Mesenchymal stem cell (in vitro differentiated cells and primary cell): ENCODE measurements around the gene C12orf75. TPM values are rescaled to one million over a fixed set of nuclear protein-coding genes. Genes with fewer than 3 reads are reported as not detected.

ENCODE experiments used
- DNase-seq: peaks from one replicate; pipeline ENCODE4 v3.0.0-alpha.2; 2013
- H2AFZ ChIP-seq: one replicate; pipeline ENCODE4 v1.6.1; 2013; ENCODE audit warnings: low read depth, mild to moderate bottlenecking, control low read depth, inconsistent platforms, low read length, moderate library complexity
- H2AK5ac ChIP-seq: 2 replicates; pipeline ENCODE4 v1.6.1; 2013; ENCODE audit warnings: low read length, moderate library complexity, mild to moderate bottlenecking, inconsistent platforms; ENCODE audit not compliant: severe bottlenecking
- H2BK120ac ChIP-seq: one replicate; pipeline ENCODE4 v1.6.1; 2013; ENCODE audit warnings: low read depth, mild to moderate bottlenecking, inconsistent platforms, low read length, moderate library complexity
- H2BK12ac ChIP-seq, 2 experiments: one replicate each; pipeline ENCODE4 v1.6.1; 2013; ENCODE audit warnings: inconsistent platforms in 2 of 2, low read length in 2 of 2, mild to moderate bottlenecking in 2 of 2, moderate library complexity in 2 of 2, control low read depth in 1 of 2
- H2BK15ac ChIP-seq: one replicate; pipeline ENCODE4 v1.6.1; 2013; ENCODE audit warnings: mild to moderate bottlenecking, low read depth, inconsistent platforms; ENCODE audit not compliant: poor library complexity, severe bottlenecking
- H2BK5ac ChIP-seq: 2 replicates; pipeline ENCODE4 v1.6.1; 2013; ENCODE audit warnings: low read depth, mild to moderate bottlenecking, low read length, control low read depth, inconsistent platforms; ENCODE audit not compliant: poor library complexity, severe bottlenecking
- H3K14ac ChIP-seq, 2 experiments: one replicate each; pipeline ENCODE4 v1.6.1; 2013; ENCODE audit warnings: inconsistent platforms in 2 of 2, low read length in 2 of 2, control low read depth in 1 of 2, mild to moderate bottlenecking in 1 of 2, moderate library complexity in 1 of 2
- H3K18ac ChIP-seq, 2 experiments: one replicate each; pipeline ENCODE4 v1.6.1; 2013; ENCODE audit warnings: inconsistent platforms in 2 of 2, low read length in 2 of 2, control low read depth in 1 of 2, low read depth in 1 of 2, mild to moderate bottlenecking in 1 of 2
- H3K23ac ChIP-seq, 2 experiments: one replicate each; pipeline ENCODE4 v1.6.1; 2013; ENCODE audit warnings: inconsistent platforms in 2 of 2, low read length in 2 of 2, mild to moderate bottlenecking in 2 of 2, moderate library complexity in 2 of 2, control low read depth in 1 of 2
- H3K27ac ChIP-seq: 2 replicates; pipeline ENCODE4 v1.5.1; 2013; ENCODE audit warnings: mild to moderate bottlenecking, moderate library complexity, low read length, control low read depth, inconsistent platforms; ENCODE audit not compliant: poor library complexity, severe bottlenecking
- H3K27me3 ChIP-seq, 2 experiments: 2 replicates each; pipeline versions ENCODE4 v1.6.1 to v1.7.0; 2013; ENCODE audit warnings: low read length in 2 of 2, mild to moderate bottlenecking in 2 of 2, moderate library complexity in 2 of 2, control low read depth in 1 of 2, inconsistent platforms in 1 of 2; ENCODE audit not compliant: control insufficient read depth in 1 of 2, insufficient read depth in 1 of 2
- H3K36me3 ChIP-seq, 2 experiments: 2 replicates each; pipeline versions ENCODE4 v1.6.1 to v1.7.0; 2013; ENCODE audit warnings: low read length in 2 of 2, control low read depth in 1 of 2, inconsistent platforms in 1 of 2, low read depth in 1 of 2, mild to moderate bottlenecking in 1 of 2; ENCODE audit not compliant: insufficient read depth in 2 of 2, control insufficient read depth in 1 of 2
- H3K4ac ChIP-seq, 2 experiments: one replicate each; pipeline ENCODE4 v1.6.1; 2013; ENCODE audit warnings: inconsistent platforms in 2 of 2, low read length in 2 of 2, mild to moderate bottlenecking in 2 of 2, moderate library complexity in 2 of 2, control low read depth in 1 of 2, low read depth in 1 of 2
- H3K4me1 ChIP-seq: 2 replicates; pipeline ENCODE4 v1.6.1; 2013; ENCODE audit warnings: low read depth, low read length, control low read depth; ENCODE audit not compliant: control insufficient read depth, insufficient read depth
- H3K4me2 ChIP-seq: 2 replicates; pipeline ENCODE4 v1.6.1; 2013; ENCODE audit warnings: low read length, mild to moderate bottlenecking, inconsistent platforms; ENCODE audit not compliant: poor library complexity, severe bottlenecking
- H3K4me3 ChIP-seq, 2 experiments: 2 replicates each; pipeline versions ENCODE4 v1.5.1 to v1.7.0; 2013; ENCODE audit warnings: low read length in 2 of 2, mild to moderate bottlenecking in 2 of 2, control low read depth in 1 of 2, low read depth in 1 of 2; ENCODE audit not compliant: insufficient read depth in 1 of 2
- H3K79me1 ChIP-seq: replicated peaks from 2 replicates; pipeline ENCODE4 v1.6.1; 2013; ENCODE audit warnings: mild to moderate bottlenecking, control low read depth, low read length, inconsistent platforms; ENCODE audit not compliant: poor library complexity, severe bottlenecking
- H3K9ac ChIP-seq: 2 replicates; pipeline ENCODE4 v1.7.0; 2013; ENCODE audit warnings: mild to moderate bottlenecking, low read length, moderate library complexity
- H3K9me3 ChIP-seq: 2 replicates; pipeline ENCODE4 v1.7.0; 2013; ENCODE audit warnings: mild to moderate bottlenecking, low read length; ENCODE audit not compliant: control insufficient read depth
- H4K8ac ChIP-seq: one replicate; pipeline ENCODE4 v1.6.1; 2013; ENCODE audit warnings: inconsistent platforms, mild to moderate bottlenecking, low read length, moderate library complexity
- H4K91ac ChIP-seq: one replicate; pipeline ENCODE4 v1.6.1; 2013; ENCODE audit warnings: mild to moderate bottlenecking, low read length, inconsistent platforms
- WGBS: methylation state at CpG from one replicate; pipeline ENCODE4 v1.1.7; 2013; ENCODE audit warnings: mixed read lengths; 5-methylcytosine and 5-hydroxymethylcytosine counted together
- polyA plus RNA-seq, 2 experiments: library from polyadenylated mRNA; stranded (reverse); fragments of 200-250 nt; gene quantifications; one replicate each; pipeline ENCODE4 v1.2.3, GENCODE V29; 2013

C12orf75 gene
- polyA plus RNA-seq (2013, experiment 1 of 2), result 22.0 TPM
- 21.5 TPM for polyA plus RNA-seq (2013, experiment 2 of 2)

DNA sequence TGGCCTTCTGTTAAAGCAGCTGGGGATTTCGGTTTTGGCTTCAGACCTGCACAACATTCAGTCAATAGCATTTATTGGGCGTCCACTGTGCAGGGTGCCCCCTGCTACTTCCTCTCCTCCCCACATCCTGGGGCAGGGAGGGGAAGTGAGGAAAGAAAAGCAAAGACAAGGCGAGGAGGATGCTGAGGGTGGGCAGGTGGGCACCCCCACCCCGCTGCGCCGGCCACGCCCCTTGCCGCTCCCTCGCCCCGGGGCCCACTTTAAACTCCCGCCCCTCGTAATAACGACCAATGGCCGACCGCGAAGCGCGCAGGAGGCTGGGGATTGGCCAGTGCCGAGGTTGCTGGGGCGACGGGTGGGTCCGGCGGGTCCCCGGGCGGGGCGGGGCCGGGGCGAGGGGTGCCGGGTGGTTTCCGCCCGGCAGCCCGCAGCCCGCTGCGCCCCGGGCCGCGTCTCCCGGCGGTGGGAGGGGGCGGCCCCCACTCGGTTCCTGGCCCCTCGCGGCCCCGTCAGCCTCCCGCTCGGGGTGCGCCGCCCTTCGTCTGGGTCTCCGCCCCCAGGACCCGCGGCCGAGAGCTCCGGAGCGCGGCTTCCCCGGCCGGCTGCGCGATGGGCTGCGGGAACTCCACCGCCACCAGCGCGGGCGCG, at the start of gene C12orf75:
C12orf75 (plus strand) TSS at position 409 of the 648 bp plus-strand sequence; CDS start at position 610, 201 bp downstream.
- peak within 1 kb of the TSS; percentile 72 for H3K9ac ChIP-seq
- peak within 1 kb of the TSS; percentile 41 to 56 for H3K18ac ChIP-seq
- DNase-seq, result peak; percentile 74
- H2BK5ac ChIP-seq, result peak within 1 kb of the TSS; percentile 70
- no peak within 1 kb of the TSS for H3K23ac ChIP-seq
- H3K4me2 ChIP-seq, result peak within 1 kb of the TSS; percentile 85
- H4K8ac ChIP-seq, result no peak within 1 kb of the TSS
- H3K4me3 ChIP-seq, result peak within 1 kb of the TSS; percentile 81
- peak within 1 kb of the TSS; percentile 53 for H3K27ac ChIP-seq
- H2AK5ac ChIP-seq, result no peak within 1 kb of the TSS
- H3K14ac ChIP-seq, result peak within 1 kb of the TSS in 1 of 2 experiments; percentile 55
- no peak within 1 kb of the TSS for H4K91ac ChIP-seq
- peak within 1 kb of the TSS; percentile 69 for H2AFZ ChIP-seq
- H3K79me1 ChIP-seq, result peaks cover 2% of the 10 kb centered on the region
- H3K27me3 ChIP-seq, result no peaks in the 10 kb centered on the region
- H2BK120ac ChIP-seq, result no peak within 1 kb of the TSS
- WGBS, result 6% methylated on average over 10 of the region's 66 CpGs
- no peaks in the 10 kb centered on the region for H3K9me3 ChIP-seq
- no peak within 1 kb of the TSS for H2BK15ac ChIP-seq
- H3K4me1 ChIP-seq, result peaks cover 11% of the 10 kb centered on the region
- H3K36me3 ChIP-seq, result no peaks in the 10 kb centered on the region
- no peak within 1 kb of the TSS for H3K4ac ChIP-seq
- H2BK12ac ChIP-seq, result no peak within 1 kb of the TSS

DNA sequence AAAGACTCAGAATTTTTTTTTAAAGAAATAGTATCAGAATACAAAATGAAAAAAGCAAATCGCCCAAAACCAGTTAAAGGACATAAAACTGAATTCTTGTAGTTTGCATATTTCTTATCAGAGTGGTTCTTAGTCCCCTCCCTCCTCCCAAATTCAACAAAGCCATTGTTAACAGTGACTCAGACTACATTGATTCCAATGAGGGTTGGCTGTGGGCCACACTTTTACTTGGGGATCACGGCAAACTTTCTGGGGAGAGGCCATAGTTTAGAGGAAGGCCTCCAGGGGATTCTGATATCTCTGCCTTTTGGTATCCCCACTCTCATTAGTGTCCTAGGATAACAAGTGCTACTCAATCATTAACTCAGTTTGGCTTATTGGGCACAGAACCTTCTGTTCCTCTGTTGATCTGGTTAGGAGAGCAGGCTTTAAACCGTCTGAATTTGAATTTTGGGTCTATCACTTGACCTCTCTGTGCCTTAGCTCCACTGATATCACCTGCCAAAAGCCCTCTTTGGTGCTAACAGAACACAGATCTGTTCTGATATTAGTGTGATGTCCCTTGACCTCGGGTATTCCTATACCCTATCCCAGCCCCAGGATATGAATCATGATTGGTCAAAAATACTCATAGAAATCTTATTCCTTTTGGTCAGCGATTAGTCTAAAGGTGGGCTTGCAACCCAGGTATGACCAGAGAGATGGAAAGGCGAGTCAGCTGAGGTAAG, 49.4 kb upstream of the C12orf75 start:
- H2BK120ac ChIP-seq, result no peak overlapping the region
- no peaks in the 10 kb centered on the region for H3K79me1 ChIP-seq
- no peak overlapping the region for H3K4me3 ChIP-seq
- H4K8ac ChIP-seq, result no peak overlapping the region
- 94% methylated on average over 5 of the region's 6 CpGs for whole genome bisulfite sequencing
- no peak overlapping the region for H4K91ac ChIP-seq
- no peak overlapping the region for H2BK5ac ChIP-seq
- no peak overlapping the region for H2BK15ac ChIP-seq
- H3K9me3 ChIP-seq, result no peaks in the 10 kb centered on the region
- no peak overlapping the region for H3K18ac ChIP-seq
- no peak overlapping the region for H3K4me2 ChIP-seq
- no peak overlapping the region for H3K14ac ChIP-seq
- no peak overlapping the region for H3K4ac ChIP-seq
- no peak overlapping the region for H2BK12ac ChIP-seq
- DNase-seq, result no peak
- H3K9ac ChIP-seq, result no peak overlapping the region
- no peak overlapping the region for H3K23ac ChIP-seq
- no peaks in the 10 kb centered on the region for H3K4me1 ChIP-seq
- H3K27me3 ChIP-seq, result no peaks in the 10 kb centered on the region
- no peak overlapping the region for H2AK5ac ChIP-seq
- no peaks in the 10 kb centered on the region for H3K36me3 ChIP-seq
- no peak overlapping the region for H3K27ac ChIP-seq
- H2AFZ ChIP-seq, result no peak overlapping the region

DNA sequence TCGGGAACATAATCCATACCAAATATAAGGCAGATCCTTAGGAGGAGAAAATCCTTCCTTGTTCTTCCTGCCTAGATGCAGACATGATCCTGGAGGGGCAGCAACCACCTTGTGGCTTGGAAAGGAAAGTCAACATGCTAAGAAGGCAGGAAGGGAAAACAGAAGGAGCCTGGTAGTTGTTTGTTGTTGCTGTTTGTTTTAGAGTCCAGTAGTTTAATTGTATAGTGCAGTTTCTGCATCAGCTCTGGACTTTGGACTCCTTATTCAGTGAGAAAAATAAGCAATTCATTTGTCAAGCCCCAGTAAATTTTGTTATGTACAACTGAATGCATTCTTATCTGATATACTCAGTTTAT, 48.8 kb upstream of the C12orf75 start:
- no peak overlapping the region for H3K23ac ChIP-seq
- H4K91ac ChIP-seq, result no peak overlapping the region
- no peak overlapping the region for H3K4ac ChIP-seq
- no peaks in the 10 kb centered on the region for H3K4me1 ChIP-seq
- H2BK5ac ChIP-seq, result no peak overlapping the region
- H2BK15ac ChIP-seq, result no peak overlapping the region
- H3K14ac ChIP-seq, result no peak overlapping the region
- no peak overlapping the region for H3K4me3 ChIP-seq
- 100% methylated on average over 1 of the region's 1 CpG for WGBS
- H2BK12ac ChIP-seq, result no peak overlapping the region
- no peaks in the 10 kb centered on the region for H3K79me1 ChIP-seq
- no peak overlapping the region for H4K8ac ChIP-seq
- no peak overlapping the region for H2BK120ac ChIP-seq
- H3K36me3 ChIP-seq, result no peaks in the 10 kb centered on the region
- no peak overlapping the region for H3K4me2 ChIP-seq
- H2AFZ ChIP-seq, result no peak overlapping the region
- H3K9ac ChIP-seq, result no peak overlapping the region
- H3K27ac ChIP-seq, result no peak overlapping the region
- H3K18ac ChIP-seq, result no peak overlapping the region
- H3K27me3 ChIP-seq, result no peaks in the 10 kb centered on the region
- no peak overlapping the region for H2AK5ac ChIP-seq
- no peak for DNase-seq
- no peaks in the 10 kb centered on the region for H3K9me3 ChIP-seq

GRCh38 chr12:105285378-105285777, 45.1 kb upstream of the C12orf75 start:
- no peak overlapping the region for H3K9ac ChIP-seq
- no CpG with 5 or more reads among the region's 1 CpG for whole genome bisulfite sequencing
- H3K4me2 ChIP-seq, result no peak overlapping the region

More at GRCh38 chr12:105285378-105285777, 45.1 kb upstream of the C12orf75 start:
- Histone ChIP-seq H3K4ac (no peak overlapping the region), H2BK15ac (no peak overlapping the region), H3K27me3 (no peaks in the 10 kb centered on the region), H3K36me3 (no peaks in the 10 kb centered on the region), H3K9me3 (no peaks in the 10 kb centered on the region), H3K27ac (no peak overlapping the region), H2AFZ (no peak overlapping the region), H2BK5ac (no peak overlapping the region), H2BK12ac (no peak overlapping the region), H4K8ac (no peak overlapping the region), H3K14ac (no peak overlapping the region), H4K91ac (no peak overlapping the region), H2AK5ac (no peak overlapping the region), H3K18ac (no peak overlapping the region), H2BK120ac (no peak overlapping the region), H3K23ac (no peak overlapping the region), H3K79me1 (no peaks in the 10 kb centered on the region), H3K4me1 (no peaks in the 10 kb centered on the region), H3K4me3 (no peak overlapping the region)
- DNase-seq, result no peak
